Naive thymus-derived CD4-positive, alpha-beta T cell (primary cell): Measurements from ENCODE around the gene COL27A1. TPM values are rescaled to one million over a fixed set of nuclear protein-coding genes. Genes with fewer than 3 reads are reported as not detected.

Experiments used
- ATAC-seq: fragments of 150-1000 bp; cut with Tn5 transposase; 2 replicates; pipeline ENCODE4 v1.10.0; 2021; ENCODE audit warnings: mild to moderate bottlenecking, moderate library complexity
- CTCF ChIA-PET: fragments of 350-600 bp; sonication (Branson Sonifier 250); formaldehyde crosslinking; loops from one replicate; lab custom pipeline; 2021; ENCODE audit warnings: antibody characterized with exemption; lab: Charles Lee
- POLR2A ChIA-PET: fragments of 350-600 bp; sonication (Branson Sonifier 250); formaldehyde crosslinking; loops from one replicate; lab custom pipeline; 2021; ENCODE audit warnings: antibody characterized with exemption, inconsistent platforms; lab: Charles Lee
- DNase-seq, 9 donors: peaks; one replicate each; pipeline versions ENCODE4 v3.0.0 to v3.0.0-alpha.2; 2020 to 2022; ENCODE audit warnings: mixed read lengths in 1 of 9
- H3K27ac ChIP-seq: one replicate; pipeline ENCODE4 v1.7.0; 2013; ENCODE audit warnings: mild to moderate bottlenecking, low read depth, low read length, moderate library complexity
- H3K27me3 ChIP-seq, 2 donors: one replicate each; pipeline ENCODE4 v1.7.0; 2013; ENCODE audit warnings: low read length in 2 of 2, mild to moderate bottlenecking in 2 of 2, moderate library complexity in 2 of 2; ENCODE audit not compliant: control insufficient read depth in 2 of 2, insufficient read depth in 2 of 2
- H3K36me3 ChIP-seq, 3 experiments: 1 replicate in 2 of 3; 2 replicates in 1 of 3; pipeline ENCODE4 v1.7.0; 2013; ENCODE audit warnings: low read length in 3 of 3, mild to moderate bottlenecking in 3 of 3, moderate library complexity in 1 of 3; ENCODE audit not compliant: insufficient read depth in 3 of 3, control insufficient read depth in 2 of 3
- H3K4me1 ChIP-seq, 2 donors: one replicate each; pipeline ENCODE4 v1.7.0; 2013; ENCODE audit warnings: low read length in 2 of 2, mild to moderate bottlenecking in 2 of 2, moderate library complexity in 1 of 2; ENCODE audit not compliant: control insufficient read depth in 2 of 2, insufficient read depth in 2 of 2
- H3K4me3 ChIP-seq: 2 replicates; pipeline ENCODE4 v1.7.0; 2013; ENCODE audit warnings: mild to moderate bottlenecking, low read length
- H3K9me3 ChIP-seq, 3 experiments: 1 replicate in 2 of 3; 2 replicates in 1 of 3; pipeline ENCODE4 v1.7.0; 2013; ENCODE audit warnings: low read length in 3 of 3; ENCODE audit not compliant: control insufficient read depth in 2 of 3
- H3K27ac Mint-ChIP-seq, 9 donors: one replicate each; pipeline ENCODE4 v1.8.0; 2020 to 2022; ENCODE audit warnings: mixed read lengths in 9 of 9, mild to moderate bottlenecking in 8 of 9, moderate library complexity in 5 of 9, inconsistent platforms in 2 of 9
- H3K27me3 Mint-ChIP-seq, 5 donors: one replicate each; pipeline ENCODE4 v1.8.0; 2021 to 2022; ENCODE audit warnings: mixed read lengths in 5 of 5, mild to moderate bottlenecking in 1 of 5
- H3K36me3 Mint-ChIP-seq, 5 donors: one replicate each; pipeline ENCODE4 v1.8.0; 2020 to 2022; ENCODE audit warnings: mixed read lengths in 5 of 5, mild to moderate bottlenecking in 3 of 5, inconsistent platforms in 1 of 5
- H3K4me1 Mint-ChIP-seq, 7 donors: one replicate each; pipeline ENCODE4 v1.8.0; 2020 to 2022; ENCODE audit warnings: mixed read lengths in 7 of 7, mild to moderate bottlenecking in 3 of 7, inconsistent platforms in 1 of 7
- H3K4me3 Mint-ChIP-seq, 10 donors: one replicate each; pipeline ENCODE4 v1.8.0; 2020 to 2022; ENCODE audit warnings: mild to moderate bottlenecking in 10 of 10, mixed read lengths in 10 of 10, moderate library complexity in 6 of 10, inconsistent platforms in 2 of 10
- H3K9me3 Mint-ChIP-seq, 11 donors: one replicate each; pipeline ENCODE4 v1.8.0; 2020 to 2022; ENCODE audit warnings: mixed read lengths in 11 of 11, mild to moderate bottlenecking in 4 of 11, inconsistent platforms in 1 of 11, moderate library complexity in 1 of 11
- intact Hi-C, 2 donors: fragments of 100-400 bp; cut with micrococcal nuclease; formaldehyde crosslinking; loops; one replicate each; pipeline ENCODE4 v1.15.1; 2023
- polyA plus RNA-seq, 2 donors: library from polyadenylated mRNA; unstranded; fragments of 300-500 nt; fragmentation: Illumina TruSeq; gene quantifications; one replicate each; pipeline ENCODE4 v1.2.3, GENCODE V29; 2021
- total RNA-seq, 6 experiments: library from RNA in 5 of 6; stranded (reverse) in 5 of 6; gene quantifications; 1 replicate in 5 of 6; 2 replicates in 1 of 6; pipeline ENCODE4 v1.2.3 and lab custom pipeline; 2021 to 2026

COL27A1 gene
- total and polyA plus RNA-seq, 7 experiments from 2014 or later = 1.2 to 2.4 (median 1.9) TPM; not detected in 2

- Histone ChIP-seq H3K4me1 (no peaks in the 10 kb centered on the region), H3K4me3 (no peak overlapping the region), H3K9me3 (no peaks in the 10 kb centered on the region), H3K36me3 (no peaks in the 10 kb centered on the region), H3K27me3 (no peaks in the 10 kb centered on the region), H3K27ac (no peak overlapping the region)
- DNase-seq = no peak
- H3K27ac Mint-ChIP-seq = peak overlapping the region in 1 of 9 donors; percentile 1
- no peaks in the 10 kb centered on the region for H3K27me3 Mint-ChIP-seq
- ATAC-seq = no peak
- no peak overlapping the region for H3K4me3 Mint-ChIP-seq
- intact Hi-C loops = no loop called here
- CTCF ChIA-PET = no interaction called here
- no peaks in the 10 kb centered on the region for H3K9me3 Mint-ChIP-seq
- POLR2A ChIA-PET = no interaction called here
- peaks cover 0 to 3% (median 0%) of the 10 kb centered on the region in 7 donors for H3K4me1 Mint-ChIP-seq
- H3K36me3 Mint-ChIP-seq = no peaks in the 10 kb centered on the region
Measured at GRCh38 chr9:114204265-114204664, 48.9 kb downstream of the COL27A1 start.

- Mint-ChIP-seq H3K27me3 (no peaks in the 10 kb centered on the region), H3K9me3 (no peaks in the 10 kb centered on the region), H3K27ac (no peak overlapping the region), H3K36me3 (no peaks in the 10 kb centered on the region), H3K4me3 (no peak overlapping the region), H3K4me1 (peaks cover 0 to 2% (median 0%) of the 10 kb centered on the region in 7 donors)
- no peak overlapping the region for H3K27ac ChIP-seq
- ChIA-PET POLR2A (no interaction called here), CTCF (no interaction called here)
- intact Hi-C loops = no loop called here
- DNase-seq (no peak), ATAC-seq (no peak)
- no peaks in the 10 kb centered on the region for H3K9me3 ChIP-seq
- no peak overlapping the region for H3K4me3 ChIP-seq
- no peaks in the 10 kb centered on the region for H3K36me3 ChIP-seq
- H3K27me3 ChIP-seq = no peaks in the 10 kb centered on the region
- no peaks in the 10 kb centered on the region for H3K4me1 ChIP-seq
Measured at GRCh38 chr9:114205171-114206015, 50.1 kb downstream of the COL27A1 start.

GRCh38 chr9:114206221-114206789 lies 51.0 kb downstream of the COL27A1 start:
- POLR2A ChIA-PET = no interaction called here
- H3K4me1 Mint-ChIP-seq = peaks cover 0 to 2% (median 0%) of the 10 kb centered on the region in 7 donors
- no peak for ATAC-seq
- Histone ChIP-seq H3K27ac (no peak overlapping the region), H3K9me3 (no peaks in the 10 kb centered on the region), H3K4me1 (no peaks in the 10 kb centered on the region), H3K27me3 (no peaks in the 10 kb centered on the region), H3K36me3 (no peaks in the 10 kb centered on the region), H3K4me3 (no peak overlapping the region)
- no peak for DNase-seq
- H3K4me3 Mint-ChIP-seq = no peak overlapping the region
- no peak overlapping the region for H3K27ac Mint-ChIP-seq
- CTCF ChIA-PET = no interaction called here
- H3K27me3 Mint-ChIP-seq = no peaks in the 10 kb centered on the region
- intact Hi-C loops = no loop called here
- no peaks in the 10 kb centered on the region for H3K9me3 Mint-ChIP-seq
- H3K36me3 Mint-ChIP-seq = no peaks in the 10 kb centered on the region

GRCh38 chr9:114207034-114207810 lies 51.9 kb downstream of the COL27A1 start:
- no peaks in the 10 kb centered on the region for H3K4me1 ChIP-seq
- CTCF ChIA-PET = no interaction called here
- no peak for DNase-seq
- H3K27me3 ChIP-seq = no peaks in the 10 kb centered on the region
- intact Hi-C loops = no loop called here
- POLR2A ChIA-PET = no interaction called here
- no peak for ATAC-seq
- H3K4me3 ChIP-seq = no peak overlapping the region
- no peaks in the 10 kb centered on the region for H3K36me3 Mint-ChIP-seq
- peaks cover 0 to 2% (median 0%) of the 10 kb centered on the region in 7 donors for H3K4me1 Mint-ChIP-seq
- no peak overlapping the region for H3K27ac Mint-ChIP-seq
- H3K9me3 Mint-ChIP-seq = no peaks in the 10 kb centered on the region
- H3K4me3 Mint-ChIP-seq = no peak overlapping the region
- no peaks in the 10 kb centered on the region for H3K9me3 ChIP-seq
- H3K27ac ChIP-seq = no peak overlapping the region
- H3K27me3 Mint-ChIP-seq = no peaks in the 10 kb centered on the region
- no peaks in the 10 kb centered on the region for H3K36me3 ChIP-seq

GRCh38 chr9:114207845-114208244 lies 52.5 kb downstream of the COL27A1 start:
- Mint-ChIP-seq H3K27me3 (no peaks in the 10 kb centered on the region), H3K4me1 (peaks cover 0 to 2% (median 0%) of the 10 kb centered on the region in 7 donors), H3K36me3 (no peaks in the 10 kb centered on the region), H3K4me3 (no peak overlapping the region), H3K27ac (no peak overlapping the region), H3K9me3 (no peaks in the 10 kb centered on the region)
- no peak for ATAC-seq
- Histone ChIP-seq H3K27ac (no peak overlapping the region), H3K36me3 (no peaks in the 10 kb centered on the region), H3K4me1 (no peaks in the 10 kb centered on the region), H3K4me3 (no peak overlapping the region), H3K27me3 (no peaks in the 10 kb centered on the region), H3K9me3 (no peaks in the 10 kb centered on the region)
- no peak for DNase-seq
- intact Hi-C loops = no loop called here
- ChIA-PET POLR2A (no interaction called here), CTCF (no interaction called here)

- no peaks in the 10 kb centered on the region for H3K9me3 Mint-ChIP-seq
- peaks cover 0 to 2% (median 0%) of the 10 kb centered on the region in 7 donors for H3K4me1 Mint-ChIP-seq
- no peak overlapping the region for H3K27ac Mint-ChIP-seq
- Histone ChIP-seq H3K9me3 (no peaks in the 10 kb centered on the region), H3K27me3 (no peaks in the 10 kb centered on the region), H3K36me3 (no peaks in the 10 kb centered on the region), H3K4me3 (no peak overlapping the region), H3K27ac (no peak overlapping the region), H3K4me1 (no peaks in the 10 kb centered on the region)
- ChIA-PET POLR2A (no interaction called here), CTCF (no interaction called here)
- intact Hi-C loops = no loop called here
- DNase-seq = no peak
- no peak for ATAC-seq
- H3K4me3 Mint-ChIP-seq = no peak overlapping the region
- no peaks in the 10 kb centered on the region for H3K36me3 Mint-ChIP-seq
- no peaks in the 10 kb centered on the region for H3K27me3 Mint-ChIP-seq
Measured at GRCh38 chr9:114209151-114209550, 53.8 kb downstream of the COL27A1 start.
